ENCODE results near the gene GNG7. TPM values are rescaled to one million over a fixed set of nuclear protein-coding genes. Genes with fewer than 3 reads are reported as not detected.

GNG7 gene
- total RNA-seq, 1 experiment from 2014 or later: 9.6 TPM

DNA sequence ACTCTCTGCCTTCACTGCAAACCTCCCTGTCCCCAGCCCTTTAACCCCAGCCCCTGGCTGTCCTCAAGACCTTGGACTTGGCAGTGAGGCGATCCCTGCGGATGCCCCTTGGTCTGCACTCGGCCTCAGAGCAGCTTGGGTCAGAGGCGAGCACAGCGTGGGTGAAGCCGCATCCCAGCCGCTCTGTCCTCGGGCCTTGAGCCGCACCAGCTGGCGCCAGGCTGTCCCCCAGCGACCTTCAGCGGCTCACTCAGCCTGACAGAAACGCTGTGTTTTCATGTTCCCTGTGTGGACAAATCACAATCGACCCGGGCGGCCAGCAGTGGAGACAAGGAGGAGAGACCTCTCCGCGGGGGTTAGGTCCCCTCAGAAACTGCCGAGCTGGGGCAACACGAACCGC is 52.0 kb downstream of the GNG7 start (continued):
- no peak for TF ChIP-seq ZNF512 (CRISPR knock-in tag; IDR thresholded peaks at IDR 0.05; ENCODE audit: borderline replicate concordance)
- TF ChIP-seq GRHL2 (CRISPR knock-in tag; IDR thresholded peaks at IDR 0.05; ENCODE audit: insufficient replicate concordance, severe bottlenecking): no peak
- no peak for TF ChIP-seq RELA (CRISPR knock-in tag; IDR thresholded peaks at IDR 0.05; ENCODE audit: borderline replicate concordance)

GRCh38 chr19:2648528-2648937 is 54.0 kb downstream of the GNG7 start:
- Mint-ChIP-seq H3K36me3 (no peaks in the 10 kb centered on the region), H3K4me1 (no peaks in the 10 kb centered on the region), H3K4me3 (no peak overlapping the region), H3K27ac (no peak overlapping the region), H3K27me3 (ENCODE audit: low read depth) (no peaks in the 10 kb centered on the region), H3K9me3 (no peaks in the 10 kb centered on the region)
- CTCF ChIA-PET: interaction anchor here (0.5 to 2.9 kb wide), 56 partner anchors 9 to 852 kb away, joined by 3 to 76 read pairs (median 6); partner anchors contain the start of genes DOHH, GADD45B, SGTA and SLC39A3
- DNase-seq (ENCODE audit: low spot score) (peak; percentile 88), ATAC-seq (peak; percentile 78)
- POLR2A ChIA-PET: interaction anchor here (0.6 to 1.1 kb wide), 2 partner anchors 11 to 101 kb away, joined by 3 to 7 read pairs; no protein-coding TSS in a partner anchor
- no peak for TF ChIP-seq NFE2L1 (CRISPR knock-in tag; IDR thresholded peaks at IDR 0.05)
- no peak for TF ChIP-seq ZNF232 (CRISPR knock-in tag; IDR thresholded peaks at IDR 0.05)
- no peak for TF ChIP-seq ZNF219 (CRISPR knock-in tag; IDR thresholded peaks at IDR 0.05; ENCODE audit: borderline replicate concordance)
- no peak for TF ChIP-seq NR2C2 (CRISPR knock-in tag; IDR thresholded peaks at IDR 0.05)
- peak; percentile 64; the same call in 1 of the 2 replicates for TF ChIP-seq ZNF121 (CRISPR knock-in tag; IDR thresholded peaks at IDR 0.05)
- no peak for TF ChIP-seq ZNF138 (CRISPR knock-in tag; conservative IDR thresholded peaks at IDR 0.05)
- peak; percentile 96 for TF ChIP-seq ZNF423 (CRISPR knock-in tag; IDR thresholded peaks at IDR 0.05)
- TF ChIP-seq RELA (CRISPR knock-in tag; IDR thresholded peaks at IDR 0.05; ENCODE audit: borderline replicate concordance): no peak
- peak; percentile 55; the same call in 1 of the 2 replicates for TF ChIP-seq ZNF671 (CRISPR knock-in tag; IDR thresholded peaks at IDR 0.05)
- no peak for TF ChIP-seq PRDM15 (CRISPR knock-in tag; IDR thresholded peaks at IDR 0.05)
- no peak for TF ChIP-seq IRF1 (CRISPR knock-in tag; IDR thresholded peaks at IDR 0.05)
- no peak for TF ChIP-seq MXD4 (CRISPR knock-in tag; IDR thresholded peaks at IDR 0.05; ENCODE audit: borderline replicate concordance)
- peak; percentile 94 for TF ChIP-seq GTF2I (CRISPR knock-in tag; conservative IDR thresholded peaks at IDR 0.05)
- no peak for TF ChIP-seq TCF7 (CRISPR knock-in tag; IDR thresholded peaks at IDR 0.05; ENCODE audit: low read depth)
- no peak for TF ChIP-seq ZNF512 (CRISPR knock-in tag; IDR thresholded peaks at IDR 0.05; ENCODE audit: borderline replicate concordance)
- TF ChIP-seq USF1 (CRISPR knock-in tag; IDR thresholded peaks at IDR 0.05): no peak
- TF ChIP-seq AR (CRISPR knock-in tag; IDR thresholded peaks at IDR 0.05): no peak
- TF ChIP-seq ZNF317 (CRISPR knock-in tag; IDR thresholded peaks at IDR 0.05; ENCODE audit: borderline replicate concordance, low read depth): no peak
- TF ChIP-seq ZNF263 (CRISPR knock-in tag; IDR thresholded peaks at IDR 0.05; ENCODE audit: low read depth): no peak
- peak; percentile 32; the same call in 1 of the 2 replicates for TF ChIP-seq FOXP1 (CRISPR knock-in tag; IDR thresholded peaks at IDR 0.05; ENCODE audit: borderline replicate concordance)
- TF ChIP-seq ZBTB21 (CRISPR knock-in tag; IDR thresholded peaks at IDR 0.05; ENCODE audit: borderline replicate concordance): no peak
- TF ChIP-seq, protein P1, sequence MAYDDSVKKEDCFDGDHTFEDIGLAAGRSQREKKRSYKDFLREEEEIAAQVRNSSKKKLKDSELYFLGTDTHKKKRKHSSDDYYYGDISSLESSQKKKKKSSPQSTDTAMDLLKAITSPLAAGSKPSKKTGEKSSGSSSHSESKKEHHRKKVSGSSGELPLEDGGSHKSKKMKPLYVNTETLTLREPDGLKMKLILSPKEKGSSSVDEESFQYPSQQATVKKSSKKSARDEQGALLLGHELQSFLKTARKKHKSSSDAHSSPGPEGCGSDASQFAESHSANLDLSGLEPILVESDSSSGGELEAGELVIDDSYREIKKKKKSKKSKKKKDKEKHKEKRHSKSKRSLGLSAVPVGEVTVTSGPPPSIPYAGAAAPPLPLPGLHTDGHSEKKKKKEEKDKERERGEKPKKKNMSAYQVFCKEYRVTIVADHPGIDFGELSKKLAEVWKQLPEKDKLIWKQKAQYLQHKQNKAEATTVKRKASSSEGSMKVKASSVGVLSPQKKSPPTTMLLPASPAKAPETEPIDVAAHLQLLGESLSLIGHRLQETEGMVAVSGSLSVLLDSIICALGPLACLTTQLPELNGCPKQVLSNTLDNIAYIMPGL (CRISPR knock-in tag; IDR thresholded peaks at IDR 0.05): 0 out of 2 replicates have a peak, but pooled peaks have one; percentile 37

All from WTC11 (cell line).